NCI-H69 (cell line): ENCODE results near the gene KIF22.
A peak's percentile ranks its signal among the peaks of the same experiment; 100 is the strongest.
"Not testable (repeated sequence)": the region's sequence is repeated elsewhere in the genome, so short reads cannot be mapped to it uniquely, and the experiment has no call there.

Source experiments
- DNase-seq: peaks from one replicate; lab custom pipeline; 2025; lab: John Stamatoyannopoulos, UW

The KIF22 gene

GRCh38 chr16:29815032-29815721 is 24.6 kb downstream of the KIF22 start:
- DNase-seq, result peak; percentile 89

- peak; percentile 100 for DNase-seq
These were observed 25.5 kb downstream of the KIF22 start, which contains the start of gene PAGR1 for GRCh38 chr16:29815793-29816693. Gene PAGR1, plus strand, starts transcription at chr16:29816152. Its CDS starts 374 bp downstream, at chr16:29816526.

DNA sequence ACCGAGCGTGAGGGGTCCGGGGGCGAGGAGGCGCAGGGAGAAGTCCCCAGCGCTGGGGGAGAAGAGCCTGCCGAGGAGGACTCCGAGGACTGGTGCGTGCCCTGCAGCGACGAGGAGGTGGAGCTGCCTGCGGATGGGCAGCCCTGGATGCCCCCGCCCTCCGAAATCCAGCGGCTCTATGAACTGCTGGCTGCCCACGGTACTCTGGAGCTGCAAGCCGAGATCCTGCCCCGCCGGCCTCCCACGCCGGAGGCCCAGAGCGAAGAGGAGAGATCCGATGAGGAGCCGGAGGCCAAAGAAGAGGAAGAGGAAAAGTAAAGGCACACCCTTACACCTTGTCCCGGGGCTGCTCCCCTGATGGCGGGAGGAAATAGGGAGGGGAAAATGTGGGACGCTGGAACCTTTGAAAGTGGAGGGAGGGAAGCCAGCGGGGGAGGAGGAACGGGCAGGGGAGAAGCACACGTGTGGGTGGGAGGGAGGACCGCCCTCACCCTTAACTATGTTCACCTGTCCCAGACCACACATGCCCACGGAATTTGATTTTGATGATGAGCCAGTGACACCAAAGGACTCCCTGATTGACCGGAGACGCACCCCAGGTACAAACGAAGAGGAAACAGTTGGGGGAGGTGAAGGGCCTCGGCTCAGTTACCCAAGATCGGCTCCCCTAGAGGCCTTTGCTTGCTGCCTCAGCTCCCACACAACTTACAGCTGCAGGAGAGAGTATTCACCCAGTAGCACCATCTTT is 26.3 kb downstream of the KIF22 start:
- peak; percentile 86 for DNase-seq

DNA sequence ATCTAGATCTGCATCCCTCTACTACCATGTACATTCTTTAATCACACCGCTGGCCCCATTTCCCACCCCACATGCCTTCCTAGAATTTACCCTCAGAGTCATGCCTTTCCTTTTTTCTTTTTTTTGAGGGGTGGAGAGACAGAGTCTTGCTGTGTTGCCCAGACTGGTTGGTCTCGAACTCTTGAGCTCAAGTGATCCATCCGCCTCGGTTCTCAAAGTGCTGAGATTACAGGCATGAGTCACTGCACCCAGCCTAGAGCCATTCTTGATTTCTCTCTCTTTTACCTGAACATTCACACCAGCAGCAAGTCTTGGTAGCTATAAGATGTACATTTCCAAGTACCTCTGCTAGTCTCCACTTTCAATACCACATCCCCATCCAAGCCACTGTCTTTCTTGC is 27.5 kb downstream of the KIF22 start:
- no peak for DNase-seq

DNA sequence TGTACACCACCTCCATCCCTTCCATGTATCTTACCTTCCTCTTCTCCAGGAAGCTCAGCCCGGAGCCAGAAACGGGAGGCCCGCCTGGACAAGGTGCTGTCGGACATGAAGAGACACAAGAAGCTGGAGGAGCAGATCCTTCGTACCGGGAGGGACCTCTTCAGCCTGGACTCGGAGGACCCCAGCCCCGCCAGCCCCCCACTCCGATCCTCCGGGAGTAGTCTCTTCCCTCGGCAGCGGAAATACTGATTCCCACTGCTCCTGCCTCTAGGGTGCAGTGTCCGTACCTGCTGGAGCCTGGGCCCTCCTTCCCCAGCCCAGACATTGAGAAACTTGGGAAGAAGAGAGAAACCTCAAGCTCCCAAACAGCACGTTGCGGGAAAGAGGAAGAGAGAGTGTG is 29.0 kb downstream of the KIF22 start:
- DNase-seq, result no peak

GRCh38 chr16:29820271-29820701 is 29.7 kb downstream of the KIF22 start, which contains the start of gene MVP:
Gene MVP, plus strand, starts transcription at chr16:29820462. Its CDS starts 10,088 bp downstream, at chr16:29830550.
- peak; percentile 55 for DNase-seq

- DNase-seq, result peak; percentile 54
These were observed 30.4 kb downstream of the KIF22 start for GRCh38 chr16:29820730-29821642.

DNA sequence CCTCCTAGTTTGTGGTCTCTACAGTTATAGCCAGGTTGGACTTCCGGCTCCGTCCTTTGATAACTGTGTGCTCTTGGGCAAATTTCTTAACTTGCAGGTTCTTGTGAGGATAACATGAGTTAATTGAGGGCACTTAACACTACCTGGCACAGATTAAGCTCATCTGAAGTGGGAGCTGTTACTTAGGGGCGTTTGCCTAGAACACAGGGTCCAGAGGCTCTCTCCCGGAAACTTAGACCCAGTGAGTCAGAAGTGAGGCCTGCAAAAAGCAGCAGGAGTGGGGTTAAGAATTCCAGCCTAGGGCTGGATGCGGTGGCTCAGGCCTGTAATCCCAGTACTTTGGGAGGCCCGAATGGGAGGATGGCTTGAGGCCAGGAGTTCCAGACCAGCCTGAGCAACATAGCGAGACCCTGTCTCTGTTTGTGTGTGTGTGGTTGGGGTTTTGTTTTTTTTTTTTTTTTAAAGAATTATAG is 31.1 kb downstream of the KIF22 start:
- no peak for DNase-seq

DNA sequence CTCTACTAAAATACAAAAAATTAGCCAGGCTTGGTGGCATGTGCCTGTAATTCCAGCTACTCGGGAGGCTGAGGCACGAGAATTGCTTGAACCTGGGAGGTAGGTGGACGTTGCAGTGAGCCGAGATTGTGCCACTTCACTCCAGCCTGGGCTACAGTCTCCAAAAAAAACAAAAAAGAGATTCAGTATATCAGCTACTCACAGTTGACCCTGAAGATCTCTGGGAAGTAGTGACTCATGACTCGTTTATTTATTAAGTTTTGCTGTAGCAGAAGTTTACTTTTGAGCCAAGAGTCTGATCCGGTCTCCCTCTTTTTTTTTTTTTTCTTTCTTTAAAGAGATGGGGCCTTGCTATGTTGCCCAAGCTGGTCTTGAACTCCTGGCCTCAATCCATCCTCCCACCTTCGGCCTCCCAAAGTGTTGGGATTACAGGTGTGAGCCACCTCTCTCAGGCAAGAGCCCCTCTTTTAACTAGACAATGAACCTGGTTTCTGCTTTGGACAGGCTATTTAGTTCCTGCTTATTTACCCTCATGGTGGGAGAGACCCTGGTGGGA is 34.1 kb downstream of the KIF22 start:
- DNase-seq, result no peak

- peak; percentile 94 for DNase-seq
These were observed 34.8 kb downstream of the KIF22 start for GRCh38 chr16:29825145-29826044.

- no peak for DNase-seq
These were observed 35.8 kb downstream of the KIF22 start for GRCh38 chr16:29826342-29826695.

- no peak for DNase-seq
These were observed 40.2 kb downstream of the KIF22 start for GRCh38 chr16:29830774-29831173.

DNA sequence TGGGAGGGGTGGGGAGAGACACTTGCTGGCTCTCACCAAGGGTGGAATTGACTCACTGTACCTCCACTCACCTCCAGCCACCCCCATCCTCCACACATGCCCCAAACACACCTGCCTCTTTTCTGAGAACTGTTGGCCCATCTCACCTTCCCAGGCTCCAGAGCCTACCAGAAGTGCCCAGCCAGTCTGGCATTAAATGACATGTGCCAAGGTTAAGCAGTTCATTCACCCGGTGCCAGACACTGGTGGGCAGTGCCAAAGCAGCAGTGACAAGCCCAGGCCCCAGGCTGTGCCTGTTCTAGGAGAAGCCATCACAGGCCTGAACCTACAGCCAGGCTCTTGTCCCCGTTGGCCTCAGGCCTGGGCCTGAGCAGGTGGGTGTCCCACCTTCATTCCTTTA is 40.9 kb downstream of the KIF22 start:
- DNase-seq, result no peak

GRCh38 chr16:29833219-29833618 is 42.7 kb downstream of the KIF22 start:
- DNase-seq, result not testable (repeated sequence)

DNA sequence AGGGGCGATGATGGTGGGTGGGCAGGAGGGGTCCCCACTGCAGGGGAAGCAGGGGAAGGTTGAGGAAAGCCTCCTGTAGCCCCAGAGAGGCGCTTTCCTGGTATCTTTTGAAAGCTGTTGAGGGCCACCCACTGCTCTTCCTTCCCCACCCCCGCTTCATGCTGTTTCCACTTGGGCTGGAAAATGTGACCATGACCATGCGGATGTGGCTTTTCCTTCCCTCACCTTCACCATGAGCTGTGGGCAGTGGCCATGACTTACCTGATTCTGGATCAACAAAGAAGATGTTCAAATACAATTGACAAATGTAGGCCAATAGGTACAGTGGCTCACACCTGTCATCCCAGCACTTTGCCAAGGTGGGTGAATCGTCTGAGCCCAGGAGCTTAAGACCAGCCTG is 43.5 kb downstream of the KIF22 start:
- DNase-seq, result no peak

DNA sequence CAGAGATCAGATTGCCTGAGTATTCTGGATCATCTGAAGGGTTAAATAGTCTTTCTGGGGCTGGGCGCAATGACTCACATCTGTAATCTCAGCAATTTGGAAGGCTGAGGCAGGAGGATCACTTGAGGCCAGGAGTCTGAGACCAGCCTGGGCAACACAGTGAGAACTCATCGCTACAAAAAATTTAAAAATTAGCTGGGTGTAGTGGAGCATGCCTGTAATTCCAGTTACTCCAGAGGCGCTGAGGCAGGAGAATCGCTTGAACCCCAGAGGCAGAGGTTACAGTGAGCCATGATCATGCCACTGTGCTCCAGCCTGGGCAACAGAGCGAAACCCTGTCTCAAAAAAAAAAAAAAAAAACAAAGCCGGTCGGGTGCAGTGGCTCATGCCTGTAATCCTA is 45.4 kb downstream of the KIF22 start:
- no peak for DNase-seq

DNA sequence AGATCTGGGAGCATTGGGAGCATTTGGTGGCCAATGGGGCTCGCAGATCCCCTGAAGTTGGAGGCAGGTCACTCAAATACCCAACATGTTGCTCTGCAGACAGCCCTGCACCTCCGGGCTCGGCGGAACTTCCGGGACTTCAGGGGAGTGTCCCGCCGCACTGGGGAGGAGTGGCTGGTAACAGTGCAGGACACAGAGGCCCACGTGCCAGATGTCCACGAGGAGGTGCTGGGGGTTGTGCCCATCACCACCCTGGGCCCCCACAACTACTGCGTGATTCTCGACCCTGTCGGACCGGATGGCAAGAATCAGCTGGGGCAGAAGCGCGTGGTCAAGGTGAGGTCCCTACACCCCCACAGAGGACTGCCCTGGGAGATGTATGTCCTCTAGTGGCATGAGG is 46.1 kb downstream of the KIF22 start:
- no peak for DNase-seq

- no peak for DNase-seq
These were observed 47.3 kb downstream of the KIF22 start for GRCh38 chr16:29837841-29838240.

DNA sequence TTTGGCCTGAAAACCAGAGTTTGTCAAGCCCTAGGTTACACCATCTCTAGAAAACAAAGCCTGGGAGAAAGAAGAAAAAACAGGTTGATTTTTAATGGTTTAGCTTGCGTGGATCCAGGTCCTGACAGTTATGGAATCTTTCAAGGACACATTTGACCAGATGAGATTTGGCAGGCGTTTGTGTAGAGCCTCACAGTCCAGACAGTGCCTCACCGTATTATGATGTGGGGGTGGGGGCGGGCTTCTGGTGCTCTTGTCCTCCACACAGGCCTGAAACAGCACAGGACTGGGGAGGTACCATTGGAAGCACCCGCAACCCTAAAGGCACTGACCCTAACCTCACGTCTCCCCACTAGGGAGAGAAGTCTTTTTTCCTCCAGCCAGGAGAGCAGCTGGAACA is 49.3 kb downstream of the KIF22 start:
- no peak for DNase-seq

DNA sequence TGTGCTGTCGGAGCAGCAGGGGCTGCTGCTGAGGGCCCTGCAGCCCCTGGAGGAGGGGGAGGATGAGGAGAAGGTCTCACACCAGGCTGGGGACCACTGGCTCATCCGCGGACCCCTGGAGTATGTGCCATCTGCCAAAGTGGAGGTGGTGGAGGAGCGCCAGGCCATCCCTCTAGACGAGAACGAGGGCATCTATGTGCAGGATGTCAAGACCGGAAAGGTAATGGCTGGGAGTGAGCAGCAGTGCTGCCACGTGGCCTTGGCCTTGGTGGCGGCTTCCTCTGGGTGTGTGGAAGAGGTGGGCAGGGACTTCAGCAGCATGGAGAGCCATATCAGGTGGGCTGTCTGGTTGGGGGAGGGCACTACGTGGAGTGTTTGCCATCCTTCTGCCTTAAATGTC is 49.7 kb downstream of the KIF22 start:
- DNase-seq, result no peak
